Measurements from ENCODE around the gene TULP1.

GRCh38 chr6:35522660-35523658, 10.3 kb upstream of the TULP1 start:
- TF ChIP-seq POLR2A (IDR thresholded peaks at IDR 0.05) = no peak
- peak; percentile 92 to 100 (median 97) for TF ChIP-seq CTCF (IDR thresholded peaks at IDR 0.05)
